GM10266 (cell line): ENCODE results near the gene CRLF2.
"Not testable (repeated sequence)": the region's sequence is repeated elsewhere in the genome, so short reads cannot be mapped to it uniquely, and the experiment has no call there.

Source experiments
- DNase-seq: peaks from one replicate; pipeline ENCODE4 v3.0.0; 2012; ENCODE audit errors: extremely low spot score
- TF ChIP-seq, protein P1 (sequence below): IDR thresholded peaks from 2 replicates; pipeline ENCODE4 v1.5.1; 2012; ENCODE audit warnings: mild to moderate bottlenecking, low read depth; ENCODE audit not compliant: control insufficient read depth, insufficient read depth; ENCODE audit errors: missing control alignments

Gene CRLF2

GRCh38 chrX:1182211-1182610, 30.2 kb downstream of the CRLF2 start:
- DNase-seq: no peak
- TF ChIP-seq, protein P1, sequence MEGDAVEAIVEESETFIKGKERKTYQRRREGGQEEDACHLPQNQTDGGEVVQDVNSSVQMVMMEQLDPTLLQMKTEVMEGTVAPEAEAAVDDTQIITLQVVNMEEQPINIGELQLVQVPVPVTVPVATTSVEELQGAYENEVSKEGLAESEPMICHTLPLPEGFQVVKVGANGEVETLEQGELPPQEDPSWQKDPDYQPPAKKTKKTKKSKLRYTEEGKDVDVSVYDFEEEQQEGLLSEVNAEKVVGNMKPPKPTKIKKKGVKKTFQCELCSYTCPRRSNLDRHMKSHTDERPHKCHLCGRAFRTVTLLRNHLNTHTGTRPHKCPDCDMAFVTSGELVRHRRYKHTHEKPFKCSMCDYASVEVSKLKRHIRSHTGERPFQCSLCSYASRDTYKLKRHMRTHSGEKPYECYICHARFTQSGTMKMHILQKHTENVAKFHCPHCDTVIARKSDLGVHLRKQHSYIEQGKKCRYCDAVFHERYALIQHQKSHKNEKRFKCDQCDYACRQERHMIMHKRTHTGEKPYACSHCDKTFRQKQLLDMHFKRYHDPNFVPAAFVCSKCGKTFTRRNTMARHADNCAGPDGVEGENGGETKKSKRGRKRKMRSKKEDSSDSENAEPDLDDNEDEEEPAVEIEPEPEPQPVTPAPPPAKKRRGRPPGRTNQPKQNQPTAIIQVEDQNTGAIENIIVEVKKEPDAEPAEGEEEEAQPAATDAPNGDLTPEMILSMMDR: no peak

GRCh38 chrX:1181661-1182060, 30.8 kb downstream of the CRLF2 start:
- not testable (repeated sequence) for DNase-seq

- DNase-seq: no peak
- TF ChIP-seq, protein P1: no peak
Measured at GRCh38 chrX:1181170-1181569, 31.3 kb downstream of the CRLF2 start.

- DNase-seq: no peak
- TF ChIP-seq, protein P1: no peak
Measured at GRCh38 chrX:1178580-1179057, 33.8 kb downstream of the CRLF2 start.

GRCh38 chrX:1176531-1177320, 35.7 kb downstream of the CRLF2 start:
- DNase-seq: not testable (repeated sequence)

- not testable (repeated sequence) for DNase-seq
Measured at GRCh38 chrX:1174609-1175545, 37.6 kb downstream of the CRLF2 start.

DNA sequence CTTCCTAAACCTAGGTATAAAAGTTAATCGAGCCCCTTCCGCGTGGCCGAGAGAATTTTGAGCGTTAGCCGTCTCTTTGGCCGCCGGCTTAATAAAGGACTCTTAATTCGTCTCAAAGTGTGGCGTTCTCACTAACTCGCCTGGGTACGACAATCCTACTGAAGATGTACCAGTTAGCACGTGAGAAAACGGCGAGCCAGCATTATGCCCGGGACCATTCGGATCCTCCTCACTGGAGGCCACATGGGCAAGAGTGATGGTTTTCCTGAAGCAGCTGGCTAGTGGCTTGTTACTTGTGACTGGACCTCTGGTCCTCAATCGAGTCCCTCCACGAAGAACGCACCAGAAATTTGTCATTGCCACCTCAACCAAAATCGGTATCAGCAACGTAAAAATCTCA, 39.0 kb downstream of the CRLF2 start:
- not testable (repeated sequence) for DNase-seq

DNA sequence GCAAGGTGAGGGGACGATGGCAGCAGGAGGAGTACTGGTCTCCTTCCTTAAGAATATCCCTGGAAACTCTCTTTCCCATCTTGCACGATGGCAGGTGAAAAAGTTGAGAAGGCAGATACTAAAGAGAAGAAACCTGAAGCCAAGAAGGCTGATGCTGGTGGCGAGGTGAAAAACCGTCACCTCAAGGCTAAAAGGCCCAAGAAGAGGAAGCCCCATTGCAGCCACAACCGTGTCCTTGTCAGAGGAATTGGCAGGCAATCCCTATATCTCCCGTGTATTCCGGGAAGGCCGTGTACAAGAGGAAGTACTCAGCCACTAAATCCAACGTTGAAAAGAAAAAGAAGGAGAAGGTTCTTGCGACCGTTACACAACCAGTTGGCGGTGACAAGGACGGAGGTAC, 40.0 kb downstream of the CRLF2 start:
- no peak for DNase-seq
- TF ChIP-seq, protein P1: no peak

DNA sequence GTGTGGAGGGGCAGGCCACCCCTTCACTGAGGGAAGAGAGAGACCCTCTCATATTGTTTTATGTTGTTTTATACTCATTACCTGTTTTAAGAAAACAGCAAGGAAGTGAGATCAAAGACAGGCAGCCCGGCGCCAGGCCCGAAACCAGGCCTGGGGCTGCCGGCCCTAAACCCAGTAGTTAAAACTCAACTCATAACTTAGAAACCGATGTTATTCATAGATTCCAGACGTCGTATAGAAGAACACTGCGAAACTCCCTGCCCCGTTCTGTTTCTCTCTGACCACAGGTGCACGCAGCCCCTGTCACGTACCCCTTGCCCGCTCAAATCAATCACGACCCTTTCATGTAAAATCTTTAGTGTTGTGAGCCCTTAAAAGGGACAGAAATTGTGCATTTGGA, 40.5 kb downstream of the CRLF2 start:
- DNase-seq: not testable (repeated sequence)

GRCh38 chrX:1170243-1170642, 42.2 kb downstream of the CRLF2 start:
- TF ChIP-seq, protein P1: no peak
- no peak for DNase-seq
